Kidney (tissue), 14 donors: ENCODE data around the gene P2RX1. TPM values are rescaled to one million over a fixed set of nuclear protein-coding genes. Genes with fewer than 3 reads are reported as not detected.
"Not testable (repeated sequence)": the region's sequence is repeated elsewhere in the genome, so short reads cannot be mapped to it uniquely, and the experiment has no call there.

Experiments used
- DNase-seq, 5 donors: peaks; one replicate each; pipeline ENCODE4 v3.0.0-alpha.2; 2013 to 2020
- FAIRE-seq: peaks from 2 replicates; lab custom pipeline; 2012; peaks lifted over from hg19 to GRCh38; lab: Jason Lieb, UNC
- H3K27ac ChIP-seq, 2 donors: one replicate each; pipeline ENCODE4 v1.7.0; 2013; ENCODE audit warnings: low read depth in 2 of 2, low read length in 2 of 2, inconsistent platforms in 1 of 2
- H3K27me3 ChIP-seq: one replicate; pipeline ENCODE4 v1.7.1; 2013; ENCODE audit warnings: low read length, inconsistent platforms; ENCODE audit not compliant: control insufficient read depth, insufficient read depth
- H3K36me3 ChIP-seq, 3 donors: one replicate each; pipeline versions ENCODE4 v1.7.0 to v1.7.1; 2013; ENCODE audit warnings: low read length in 3 of 3, control low read depth in 1 of 3, inconsistent platforms in 1 of 3; ENCODE audit not compliant: insufficient read depth in 3 of 3, control insufficient read depth in 2 of 3
- H3K4me1 ChIP-seq, 3 donors: one replicate each; pipeline versions ENCODE4 v1.7.0 to v1.7.1; 2013; ENCODE audit warnings: low read length in 3 of 3, inconsistent platforms in 1 of 3, low read depth in 1 of 3; ENCODE audit not compliant: control insufficient read depth in 2 of 3, insufficient read depth in 2 of 3
- H3K4me3 ChIP-seq, 3 donors: one replicate each; pipeline versions ENCODE4 v1.7.0 to v1.8.1; 2013; ENCODE audit warnings: low read length in 3 of 3, control low read depth in 1 of 3, inconsistent platforms in 1 of 3
- H3K9ac ChIP-seq, 3 donors: one replicate each; pipeline versions ENCODE4 v1.7.0 to v1.7.1; 2013; ENCODE audit warnings: low read length in 3 of 3, control low read depth in 1 of 3, inconsistent platforms in 1 of 3
- H3K9me3 ChIP-seq, 3 donors: one replicate each; pipeline versions ENCODE4 v1.7.0 to v1.7.1; 2013; ENCODE audit warnings: low read length in 3 of 3, control low read depth in 1 of 3, inconsistent platforms in 1 of 3; ENCODE audit not compliant: control insufficient read depth in 2 of 3, insufficient read depth in 1 of 3
- intact Hi-C: fragments of 100-400 bp; cut with DNase I; formaldehyde crosslinking; loops from one replicate; pipeline ENCODE4 v1.11.1; 2022
- polyA plus RNA-seq: library from polyadenylated mRNA; stranded (reverse); fragments of 350-450 nt; fragmentation: Illumina TruSeq; extraction: RNeasy Lipid Tissue Mini Kit (QIAGEN cat#74804); gene quantifications from one replicate; pipeline ENCODE4 v1.2.3, GENCODE V29; 2014; ENCODE audit warnings: low read depth, low replicate concordance; ENCODE audit not compliant: insufficient read depth
- total RNA-seq: library from RNA; stranded (reverse); fragmentation: NEBNext Ultra II Directional; extraction: Animal tissue kit (Norgen Biotek cat#: 25700); gene quantifications from one replicate; pipeline ENCODE4 v1.2.1, GENCODE V29; 2021
- TF ChIP-seq, protein P1 (sequence below): IDR thresholded peaks from 3 replicates; pipeline ENCODE4 v1.5.1; 2012; ENCODE audit warnings: mild to moderate bottlenecking, moderate library complexity, borderline replicate concordance; ENCODE audit not compliant: insufficient read depth; ENCODE audit errors: extremely low read depth
- donor health status: control.
- donor health status: control.
- donor health status: control.
- donor health status: control.
- donor health status: control.
- donor health status: DM: yes; HTN: yes; CAD: no.
- donor health status: Normal renal cell carcinoma (clear cell type).

P2RX1 gene
- total and polyA plus RNA-seq, 2 donors from 2014 or later = 3.1 to 11.2 TPM

DNA sequence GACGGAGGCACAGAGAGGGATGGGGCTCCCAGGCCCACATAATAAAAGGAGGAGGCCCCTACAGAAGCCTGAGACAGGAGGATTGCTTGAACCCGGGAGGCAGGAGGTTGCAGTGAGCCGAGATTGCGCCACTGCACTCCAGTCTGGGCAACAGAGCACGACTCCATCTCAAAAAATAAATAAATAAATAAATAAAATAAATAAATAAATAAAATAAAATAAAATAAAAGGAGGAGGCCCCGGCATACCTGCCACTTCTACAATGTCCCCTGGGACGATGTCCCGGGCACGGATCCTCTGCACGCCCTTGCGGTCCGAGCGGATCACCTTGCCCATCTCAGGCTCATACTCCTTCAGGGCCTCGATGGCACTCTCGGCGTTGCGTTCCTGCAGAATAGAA, 34.7 kb upstream of the P2RX1 start:
- H3K4me3 ChIP-seq = no peak overlapping the region
- intact Hi-C loops = no loop called here
- H3K9me3 ChIP-seq = no peaks in the 10 kb centered on the region
- DNase-seq (peak in 1 of 5 donors; percentile 73), FAIRE-seq (no peak)
- no peak overlapping the region for H3K27ac ChIP-seq
- H3K36me3 ChIP-seq = no peaks in the 10 kb centered on the region
- no peaks in the 10 kb centered on the region for H3K4me1 ChIP-seq
- no peaks in the 10 kb centered on the region for H3K27me3 ChIP-seq
- TF ChIP-seq, protein P1, sequence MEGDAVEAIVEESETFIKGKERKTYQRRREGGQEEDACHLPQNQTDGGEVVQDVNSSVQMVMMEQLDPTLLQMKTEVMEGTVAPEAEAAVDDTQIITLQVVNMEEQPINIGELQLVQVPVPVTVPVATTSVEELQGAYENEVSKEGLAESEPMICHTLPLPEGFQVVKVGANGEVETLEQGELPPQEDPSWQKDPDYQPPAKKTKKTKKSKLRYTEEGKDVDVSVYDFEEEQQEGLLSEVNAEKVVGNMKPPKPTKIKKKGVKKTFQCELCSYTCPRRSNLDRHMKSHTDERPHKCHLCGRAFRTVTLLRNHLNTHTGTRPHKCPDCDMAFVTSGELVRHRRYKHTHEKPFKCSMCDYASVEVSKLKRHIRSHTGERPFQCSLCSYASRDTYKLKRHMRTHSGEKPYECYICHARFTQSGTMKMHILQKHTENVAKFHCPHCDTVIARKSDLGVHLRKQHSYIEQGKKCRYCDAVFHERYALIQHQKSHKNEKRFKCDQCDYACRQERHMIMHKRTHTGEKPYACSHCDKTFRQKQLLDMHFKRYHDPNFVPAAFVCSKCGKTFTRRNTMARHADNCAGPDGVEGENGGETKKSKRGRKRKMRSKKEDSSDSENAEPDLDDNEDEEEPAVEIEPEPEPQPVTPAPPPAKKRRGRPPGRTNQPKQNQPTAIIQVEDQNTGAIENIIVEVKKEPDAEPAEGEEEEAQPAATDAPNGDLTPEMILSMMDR = no peak
- no peak overlapping the region for H3K9ac ChIP-seq

DNA sequence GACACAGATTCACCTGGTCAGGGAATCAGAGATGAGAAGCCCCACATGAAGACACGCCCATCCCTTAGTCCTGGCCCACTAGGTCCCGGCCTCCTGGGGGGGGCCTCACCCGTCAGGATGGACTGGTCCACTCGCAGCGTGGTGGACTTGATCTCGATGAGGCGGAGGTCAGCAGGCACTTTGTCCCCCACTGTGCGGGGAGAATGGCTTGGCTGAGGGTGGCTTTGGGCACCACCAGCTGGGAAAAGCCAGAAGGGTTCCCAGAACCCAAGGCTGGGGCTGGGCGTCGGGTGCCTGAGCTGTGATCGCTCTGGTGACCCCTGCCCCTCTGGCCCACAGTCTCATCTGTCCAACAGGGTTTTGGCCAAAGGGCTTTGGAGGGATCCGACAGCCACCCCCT, 34.3 kb upstream of the P2RX1 start:
- Histone ChIP-seq H3K4me1 (no peaks in the 10 kb centered on the region), H3K27me3 (no peaks in the 10 kb centered on the region), H3K27ac (no peak overlapping the region), H3K9ac (no peak overlapping the region), H3K36me3 (no peaks in the 10 kb centered on the region), H3K9me3 (no peaks in the 10 kb centered on the region), H3K4me3 (no peak overlapping the region)
- TF ChIP-seq, protein P1 = no peak
- DNase-seq = peak in 1 of 5 donors; percentile 71
- intact Hi-C loops = no loop called here
- FAIRE-seq = no peak

DNA sequence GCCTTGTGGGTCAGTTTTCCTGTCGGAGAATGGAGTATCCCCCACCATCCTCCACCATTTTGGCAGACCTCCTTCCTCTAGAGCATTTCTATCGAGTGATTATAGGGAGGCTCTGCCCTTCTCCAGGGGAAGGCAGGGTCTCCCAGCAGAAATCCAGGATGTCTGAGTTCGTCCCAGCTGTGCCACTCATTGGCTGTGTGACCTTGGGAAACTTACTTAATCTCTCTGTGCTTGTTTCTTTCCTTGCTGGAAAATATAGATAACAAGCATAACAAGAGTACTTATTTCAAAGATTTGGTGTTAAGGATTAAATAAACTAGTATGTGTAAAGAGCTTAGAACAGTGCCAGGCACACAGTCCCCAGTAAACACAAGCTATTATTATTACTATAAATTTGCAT, 33.2 kb upstream of the P2RX1 start:
- Histone ChIP-seq H3K27ac (no peak overlapping the region), H3K4me3 (no peak overlapping the region), H3K27me3 (no peaks in the 10 kb centered on the region), H3K9ac (no peak overlapping the region), H3K36me3 (no peaks in the 10 kb centered on the region), H3K9me3 (no peaks in the 10 kb centered on the region), H3K4me1 (no peaks in the 10 kb centered on the region)
- DNase-seq = no peak
- TF ChIP-seq, protein P1 = no peak
- intact Hi-C loops = loop anchor here (10.0 kb wide), 1 partner anchor 55 kb away; no protein-coding TSS in a partner anchor
- no peak for FAIRE-seq

DNA sequence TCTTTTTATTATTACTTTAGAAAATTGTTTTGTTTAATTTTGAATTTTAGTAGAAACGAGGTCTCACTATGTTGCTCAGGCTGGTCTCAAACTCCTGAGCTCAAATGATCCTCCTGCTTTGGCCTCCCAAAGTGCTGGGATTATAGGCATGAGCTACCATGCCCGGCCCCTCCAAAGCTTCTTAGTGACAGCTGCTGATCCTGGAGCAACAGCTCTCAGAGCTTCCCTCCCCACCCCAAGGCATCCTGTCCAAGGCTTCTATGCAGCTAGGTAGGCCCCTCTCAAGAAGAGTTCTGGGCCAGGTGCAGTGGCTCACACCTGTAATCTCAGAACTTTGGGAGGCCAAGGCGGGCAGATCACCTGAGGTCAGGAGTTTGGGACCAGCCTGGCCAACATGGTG, 32.3 kb upstream of the P2RX1 start:
- not testable (repeated sequence) for DNase-seq, H3K4me3 ChIP-seq, FAIRE-seq, H3K27me3 ChIP-seq, H3K9ac ChIP-seq, H3K9me3 ChIP-seq, H3K4me1 ChIP-seq, H3K36me3 ChIP-seq, H3K27ac ChIP-seq
- intact Hi-C loops = loop anchor here (10.0 kb wide), 1 partner anchor 56 kb away; no protein-coding TSS in a partner anchor
